ENCODE results near the gene ANGPTL3.

The ANGPTL3 gene, protein sequence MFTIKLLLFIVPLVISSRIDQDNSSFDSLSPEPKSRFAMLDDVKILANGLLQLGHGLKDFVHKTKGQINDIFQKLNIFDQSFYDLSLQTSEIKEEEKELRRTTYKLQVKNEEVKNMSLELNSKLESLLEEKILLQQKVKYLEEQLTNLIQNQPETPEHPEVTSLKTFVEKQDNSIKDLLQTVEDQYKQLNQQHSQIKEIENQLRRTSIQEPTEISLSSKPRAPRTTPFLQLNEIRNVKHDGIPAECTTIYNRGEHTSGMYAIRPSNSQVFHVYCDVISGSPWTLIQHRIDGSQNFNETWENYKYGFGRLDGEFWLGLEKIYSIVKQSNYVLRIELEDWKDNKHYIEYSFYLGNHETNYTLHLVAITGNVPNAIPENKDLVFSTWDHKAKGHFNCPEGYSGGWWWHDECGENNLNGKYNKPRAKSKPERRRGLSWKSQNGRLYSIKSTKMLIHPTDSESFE

GRCh38 chr1:62597281-62597680 lies at the start of gene ANGPTL3:
TSS of gene ANGPTL3 (plus strand) at chr1:62597520. CDS start at chr1:62597567, 47 bp downstream.
- TF ChIP-seq CREB1 (IDR thresholded peaks at IDR 0.05; ENCODE audit: low read depth) = no peak
- no peak for TF ChIP-seq EP300 (IDR thresholded peaks at IDR 0.05; ENCODE audit: borderline replicate concordance)
- no peak for TF ChIP-seq EGR1 (IDR thresholded peaks at IDR 0.05)
- no peak for TF ChIP-seq FOXM1 (IDR thresholded peaks at IDR 0.05; ENCODE audit: borderline replicate concordance, low read depth)
- TF ChIP-seq, protein P1, sequence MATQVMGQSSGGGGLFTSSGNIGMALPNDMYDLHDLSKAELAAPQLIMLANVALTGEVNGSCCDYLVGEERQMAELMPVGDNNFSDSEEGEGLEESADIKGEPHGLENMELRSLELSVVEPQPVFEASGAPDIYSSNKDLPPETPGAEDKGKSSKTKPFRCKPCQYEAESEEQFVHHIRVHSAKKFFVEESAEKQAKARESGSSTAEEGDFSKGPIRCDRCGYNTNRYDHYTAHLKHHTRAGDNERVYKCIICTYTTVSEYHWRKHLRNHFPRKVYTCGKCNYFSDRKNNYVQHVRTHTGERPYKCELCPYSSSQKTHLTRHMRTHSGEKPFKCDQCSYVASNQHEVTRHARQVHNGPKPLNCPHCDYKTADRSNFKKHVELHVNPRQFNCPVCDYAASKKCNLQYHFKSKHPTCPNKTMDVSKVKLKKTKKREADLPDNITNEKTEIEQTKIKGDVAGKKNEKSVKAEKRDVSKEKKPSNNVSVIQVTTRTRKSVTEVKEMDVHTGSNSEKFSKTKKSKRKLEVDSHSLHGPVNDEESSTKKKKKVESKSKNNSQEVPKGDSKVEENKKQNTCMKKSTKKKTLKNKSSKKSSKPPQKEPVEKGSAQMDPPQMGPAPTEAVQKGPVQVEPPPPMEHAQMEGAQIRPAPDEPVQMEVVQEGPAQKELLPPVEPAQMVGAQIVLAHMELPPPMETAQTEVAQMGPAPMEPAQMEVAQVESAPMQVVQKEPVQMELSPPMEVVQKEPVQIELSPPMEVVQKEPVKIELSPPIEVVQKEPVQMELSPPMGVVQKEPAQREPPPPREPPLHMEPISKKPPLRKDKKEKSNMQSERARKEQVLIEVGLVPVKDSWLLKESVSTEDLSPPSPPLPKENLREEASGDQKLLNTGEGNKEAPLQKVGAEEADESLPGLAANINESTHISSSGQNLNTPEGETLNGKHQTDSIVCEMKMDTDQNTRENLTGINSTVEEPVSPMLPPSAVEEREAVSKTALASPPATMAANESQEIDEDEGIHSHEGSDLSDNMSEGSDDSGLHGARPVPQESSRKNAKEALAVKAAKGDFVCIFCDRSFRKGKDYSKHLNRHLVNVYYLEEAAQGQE (IDR thresholded peaks at IDR 0.05; ENCODE audit: low read depth) = no peak
- no peak for TF ChIP-seq TAF1 (IDR thresholded peaks at IDR 0.05; ENCODE audit: low read depth)
- no peak for TF ChIP-seq YY1 (IDR thresholded peaks at IDR 0.05; ENCODE audit: low read depth)
- TF ChIP-seq USF1 (IDR thresholded peaks at IDR 0.05) = no peak
- no peak for TF ChIP-seq RAD21 (IDR thresholded peaks at IDR 0.05; ENCODE audit: low read depth)
- TF ChIP-seq MAX (IDR thresholded peaks at IDR 0.05) = no peak
- TF ChIP-seq NFIC (IDR thresholded peaks at IDR 0.05) = no peak
- no peak for TF ChIP-seq CEBPB (IDR thresholded peaks at IDR 0.05)
- no peak for TF ChIP-seq TEAD4 (IDR thresholded peaks at IDR 0.05)
- no peak for TF ChIP-seq TCF12 (IDR thresholded peaks at IDR 0.05; ENCODE audit: low read depth)
- TF ChIP-seq ZBTB7A (IDR thresholded peaks at IDR 0.05; ENCODE audit: low read depth) = no peak

DNA sequence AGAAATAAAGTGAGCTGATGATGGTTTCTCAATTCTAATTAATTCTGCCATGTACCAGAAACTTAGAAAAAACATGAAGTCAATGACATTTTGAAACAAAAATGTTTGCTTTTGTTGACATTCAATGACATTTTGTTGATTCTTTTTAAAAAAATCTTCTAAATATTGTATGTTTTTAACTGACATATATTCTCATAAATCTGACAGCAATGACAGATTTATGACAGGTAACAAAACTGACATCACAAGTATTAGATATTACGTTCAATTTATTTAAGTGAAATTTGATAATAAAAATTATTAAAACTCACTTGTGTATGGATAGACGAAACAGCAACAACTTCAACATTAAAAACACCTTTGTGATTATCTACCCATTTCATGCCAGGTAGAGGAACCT lies 36.0 kb upstream of the ANGPTL3 start:
- TF ChIP-seq TEAD4 (IDR thresholded peaks at IDR 0.05) = no peak
- no peak for TF ChIP-seq USF1 (IDR thresholded peaks at IDR 0.05)
- no peak for TF ChIP-seq CEBPB (IDR thresholded peaks at IDR 0.05)
- TF ChIP-seq EP300 (IDR thresholded peaks at IDR 0.05; ENCODE audit: borderline replicate concordance) = no peak
- TF ChIP-seq EGR1 (IDR thresholded peaks at IDR 0.05) = no peak
- TF ChIP-seq YY1 (IDR thresholded peaks at IDR 0.05; ENCODE audit: low read depth) = no peak

- TF ChIP-seq TCF12 (IDR thresholded peaks at IDR 0.05; ENCODE audit: low read depth) (no peak), ZBTB7A (IDR thresholded peaks at IDR 0.05; ENCODE audit: low read depth) (no peak), EP300 (IDR thresholded peaks at IDR 0.05; ENCODE audit: borderline replicate concordance) (no peak), NFIC (IDR thresholded peaks at IDR 0.05) (no peak)
These were observed 24.8 kb upstream of the ANGPTL3 start for GRCh38 chr1:62572476-62572875.

GRCh38 chr1:62573675-62574074 lies 23.6 kb upstream of the ANGPTL3 start:
- TF ChIP-seq RAD21 (IDR thresholded peaks at IDR 0.05; ENCODE audit: low read depth) (no peak), TCF12 (IDR thresholded peaks at IDR 0.05; ENCODE audit: low read depth) (no peak), EP300 (IDR thresholded peaks at IDR 0.05; ENCODE audit: borderline replicate concordance) (no peak), CEBPB (IDR thresholded peaks at IDR 0.05) (no peak), ZBTB7A (IDR thresholded peaks at IDR 0.05; ENCODE audit: low read depth) (no peak), CREB1 (IDR thresholded peaks at IDR 0.05; ENCODE audit: low read depth) (no peak), YY1 (IDR thresholded peaks at IDR 0.05; ENCODE audit: low read depth) (no peak), EGR1 (IDR thresholded peaks at IDR 0.05) (no peak), NFIC (IDR thresholded peaks at IDR 0.05) (no peak), MAX (IDR thresholded peaks at IDR 0.05) (no peak), TAF1 (IDR thresholded peaks at IDR 0.05; ENCODE audit: low read depth) (no peak), TEAD4 (IDR thresholded peaks at IDR 0.05) (no peak), FOXM1 (IDR thresholded peaks at IDR 0.05; ENCODE audit: borderline replicate concordance, low read depth) (no peak), USF1 (IDR thresholded peaks at IDR 0.05) (no peak)
- TF ChIP-seq, protein P1 (IDR thresholded peaks at IDR 0.05; ENCODE audit: low read depth) = no peak

DNA sequence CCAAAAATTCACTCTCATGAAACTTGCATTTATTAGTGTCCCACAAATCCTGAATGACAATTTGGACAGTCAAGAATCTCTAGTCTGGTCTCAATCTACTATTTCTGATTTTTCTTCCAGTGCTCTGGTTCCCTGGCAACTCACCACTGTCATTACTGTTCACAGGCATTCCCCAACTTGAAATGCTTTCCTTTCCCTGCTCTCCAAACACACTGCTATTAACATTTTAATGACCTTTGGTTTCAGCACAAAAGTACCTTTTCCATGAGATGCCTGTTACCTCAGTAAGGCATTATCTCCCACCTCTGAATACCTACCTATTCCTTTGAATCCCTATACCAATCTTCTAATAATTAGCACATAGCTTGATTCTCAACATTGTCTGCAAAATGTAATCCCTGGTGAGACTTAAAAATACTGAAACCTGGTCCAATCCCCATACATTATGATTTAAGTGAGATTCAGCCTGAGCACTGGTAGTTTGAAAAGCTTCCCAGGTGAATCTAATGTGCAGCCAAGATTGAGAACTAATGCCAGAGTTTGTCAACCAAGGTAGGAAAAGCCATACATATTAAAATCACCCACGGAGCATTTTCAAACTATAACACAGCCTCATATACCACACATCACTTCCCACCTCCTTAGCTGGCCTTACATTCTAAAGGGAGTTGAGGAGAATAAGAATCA lies 11.7 kb upstream of the ANGPTL3 start:
- TF ChIP-seq EP300 (IDR thresholded peaks at IDR 0.05; ENCODE audit: borderline replicate concordance) (no peak), TAF1 (IDR thresholded peaks at IDR 0.05; ENCODE audit: low read depth) (no peak), ZBTB7A (IDR thresholded peaks at IDR 0.05; ENCODE audit: low read depth) (no peak)

Data from Ishikawa (cell line).